ENCODE measurements around the gene AGPAT3.

Gene AGPAT3

DNA sequence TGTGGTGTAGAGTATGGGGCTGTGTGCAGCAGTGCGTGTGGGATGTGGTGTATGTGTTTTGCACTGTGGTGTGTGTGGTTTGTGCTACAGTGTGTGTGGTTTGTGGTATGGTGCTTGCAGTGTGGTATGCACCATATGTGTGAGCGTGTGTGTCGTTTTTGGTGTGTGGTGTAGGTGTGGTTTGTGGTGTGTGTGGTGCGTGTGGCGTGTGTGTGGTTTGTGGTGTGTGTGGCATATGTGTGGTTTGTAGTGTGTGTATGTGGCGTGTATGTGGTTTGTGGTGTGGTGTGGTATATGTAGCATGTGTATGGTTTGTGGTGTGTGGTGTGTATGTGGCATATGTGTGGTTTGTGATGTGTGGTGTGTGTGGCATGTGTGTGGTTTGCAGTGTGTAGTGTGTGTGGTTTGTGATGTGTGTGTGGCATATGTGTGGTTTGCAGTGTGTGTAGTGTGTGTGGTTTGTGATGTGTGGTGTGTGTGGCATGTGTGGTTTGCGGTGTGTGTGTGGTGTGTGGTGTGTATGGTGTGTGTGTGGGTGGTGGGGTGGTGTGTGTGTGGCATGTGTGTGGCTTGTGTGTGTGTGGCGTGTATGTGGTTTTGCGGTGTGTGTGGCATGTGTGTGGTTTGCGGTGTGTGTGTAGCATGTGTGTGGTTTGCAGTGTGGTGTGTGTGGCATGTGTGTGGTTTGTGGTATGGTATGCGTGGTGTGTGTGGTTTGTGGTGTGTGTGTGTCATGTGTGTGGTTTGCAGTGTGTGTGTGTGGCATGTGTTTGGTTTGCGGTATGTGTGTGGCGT is 93.5 kb downstream of the AGPAT3 start:
- DNase-seq = no peak

DNA sequence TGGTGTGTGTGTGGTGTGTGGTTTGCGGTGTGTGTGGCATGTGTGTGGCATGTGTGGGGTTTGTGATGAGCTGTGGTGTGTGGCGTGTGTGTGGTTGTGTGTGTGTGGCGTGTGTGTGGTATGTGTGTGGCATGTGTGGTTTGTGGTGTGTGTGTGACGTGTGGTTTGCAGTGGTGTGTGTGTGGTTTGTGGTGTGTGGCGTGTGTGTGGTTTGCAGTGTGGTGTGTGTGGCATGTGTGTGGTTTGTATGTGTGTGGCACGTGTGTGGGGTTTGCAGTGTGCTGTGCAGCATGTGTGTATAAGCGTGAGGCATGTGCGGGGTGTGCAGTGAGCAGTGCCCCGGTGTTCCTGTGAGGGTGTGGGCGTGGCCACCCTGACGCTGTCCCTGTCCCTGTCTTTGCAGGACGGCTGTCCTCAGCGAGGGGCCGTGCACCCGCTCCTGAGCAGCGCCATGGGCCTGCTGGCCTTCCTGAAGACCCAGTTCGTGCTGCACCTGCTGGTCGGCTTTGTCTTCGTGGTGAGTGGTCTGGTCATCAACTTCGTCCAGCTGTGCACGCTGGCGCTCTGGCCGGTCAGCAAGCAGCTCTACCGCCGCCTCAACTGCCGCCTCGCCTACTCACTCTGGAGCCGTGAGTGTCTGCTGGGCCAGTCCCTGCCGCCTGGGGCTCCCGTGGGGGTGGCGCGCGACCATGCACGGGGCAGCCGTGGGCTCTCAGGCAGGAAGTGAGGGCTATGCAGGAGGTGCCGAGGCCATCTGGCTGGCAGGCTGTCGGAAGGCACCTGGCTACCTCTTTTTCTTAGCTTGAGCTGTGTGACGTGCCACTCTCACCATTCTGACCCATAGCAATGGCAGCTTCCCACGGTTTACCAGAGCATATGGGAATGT is 94.5 kb downstream of the AGPAT3 start:
- peak; percentile 58 for DNase-seq

DNA sequence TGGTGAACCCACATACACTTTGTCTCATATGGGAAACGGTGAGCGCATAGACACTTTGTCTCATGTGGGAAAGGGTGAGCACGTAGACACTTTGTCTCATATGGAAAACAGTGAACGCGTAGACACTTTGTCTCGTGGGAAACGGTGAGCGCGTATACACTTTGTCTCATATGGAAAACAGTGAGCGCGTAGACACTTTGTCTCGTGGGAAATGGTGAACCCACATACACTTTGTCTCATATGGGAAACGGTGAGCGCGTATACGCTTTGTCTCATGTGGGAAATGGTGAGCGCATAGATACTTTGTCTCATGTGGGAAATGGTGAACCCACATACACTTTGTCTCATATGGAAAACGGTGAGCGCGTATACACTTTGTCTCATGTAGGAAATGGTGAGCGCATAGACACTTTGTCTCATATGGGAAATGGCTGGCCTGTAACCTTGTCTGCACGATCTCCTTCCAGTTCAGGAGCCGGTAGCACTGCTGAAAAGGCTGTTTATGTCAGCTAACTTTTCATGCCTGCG is 96.4 kb downstream of the AGPAT3 start:
- no peak for DNase-seq

DNA sequence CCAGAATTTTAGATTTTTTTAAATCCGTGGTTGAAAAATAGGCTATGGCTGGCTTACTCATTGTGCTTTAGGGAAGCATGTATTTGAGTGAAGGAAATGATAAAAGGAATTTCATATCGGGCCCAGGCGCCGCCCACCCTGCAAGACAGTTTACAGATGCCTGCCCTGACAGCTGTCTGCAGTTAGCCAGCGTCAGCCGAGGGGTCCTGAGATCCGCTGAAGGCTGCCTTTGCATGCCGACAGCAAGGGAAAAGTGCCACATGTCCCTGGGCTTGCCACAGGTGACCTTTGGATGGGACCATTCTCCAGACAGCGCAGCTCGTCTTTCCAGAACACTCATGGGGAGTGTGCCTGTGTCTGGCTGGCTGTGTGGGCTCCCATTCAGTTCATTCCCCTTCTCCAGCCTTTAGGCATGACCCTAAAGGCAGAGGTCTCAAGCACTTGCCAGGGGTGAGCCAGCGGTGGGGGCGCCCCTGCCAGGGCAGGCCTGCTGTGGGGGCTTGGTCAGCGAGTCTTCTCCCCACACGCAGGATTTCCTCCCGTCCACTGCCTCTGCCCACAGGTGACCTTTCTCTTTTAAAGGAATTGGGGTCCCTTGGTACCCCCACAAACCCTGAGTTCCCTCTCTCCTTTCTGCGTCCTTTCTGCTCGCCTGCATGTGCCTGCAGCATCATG is 101.0 kb downstream of the AGPAT3 start:
- no peak for DNase-seq

DNA sequence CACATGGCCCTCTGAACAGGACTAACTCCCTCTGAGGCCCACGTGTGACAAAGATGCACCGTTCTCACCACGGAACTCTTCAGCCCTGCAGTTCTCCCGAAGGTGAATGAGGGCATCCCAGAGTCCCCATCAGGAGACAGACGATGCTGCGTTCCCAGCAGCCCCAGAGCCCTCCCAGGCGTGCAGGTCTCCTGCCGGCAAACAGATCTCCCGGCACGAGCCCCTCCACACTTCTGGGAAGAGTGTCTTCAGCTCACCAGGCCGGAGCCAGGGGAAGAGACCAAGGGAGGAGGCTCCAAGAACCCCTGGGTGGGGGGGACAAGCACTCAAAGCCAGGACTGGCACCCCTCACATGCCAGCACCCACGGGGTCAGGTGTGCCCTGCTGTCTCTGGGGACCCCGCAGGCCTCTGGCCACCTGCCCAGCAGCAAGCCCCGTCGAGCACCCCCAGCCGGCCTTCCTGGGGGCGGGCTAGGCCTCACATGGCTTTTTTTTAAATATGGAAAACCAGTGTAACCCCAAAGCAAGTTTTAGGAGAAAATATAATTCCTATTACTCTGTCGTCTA is 102.0 kb downstream of the AGPAT3 start:
- DNase-seq = no peak

DNA sequence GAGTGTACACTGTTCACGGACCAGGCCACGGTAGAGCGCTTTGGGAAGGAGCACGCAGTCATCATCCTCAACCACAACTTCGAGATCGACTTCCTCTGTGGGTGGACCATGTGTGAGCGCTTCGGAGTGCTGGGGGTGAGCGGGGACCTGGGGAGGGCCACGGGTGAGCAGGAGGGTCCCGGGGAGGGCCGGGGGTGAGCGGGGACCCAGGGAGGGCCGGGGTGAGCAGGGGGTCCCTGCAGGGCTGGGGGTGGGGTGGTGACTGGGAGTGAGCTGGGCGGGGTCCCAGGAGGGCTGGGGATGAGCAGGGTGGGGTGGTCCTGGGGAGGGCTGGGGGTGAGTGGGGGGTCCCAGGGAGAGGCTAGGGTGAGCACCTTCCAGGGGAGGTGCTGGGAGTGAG is 103.0 kb downstream of the AGPAT3 start:
- DNase-seq = no peak

DNA sequence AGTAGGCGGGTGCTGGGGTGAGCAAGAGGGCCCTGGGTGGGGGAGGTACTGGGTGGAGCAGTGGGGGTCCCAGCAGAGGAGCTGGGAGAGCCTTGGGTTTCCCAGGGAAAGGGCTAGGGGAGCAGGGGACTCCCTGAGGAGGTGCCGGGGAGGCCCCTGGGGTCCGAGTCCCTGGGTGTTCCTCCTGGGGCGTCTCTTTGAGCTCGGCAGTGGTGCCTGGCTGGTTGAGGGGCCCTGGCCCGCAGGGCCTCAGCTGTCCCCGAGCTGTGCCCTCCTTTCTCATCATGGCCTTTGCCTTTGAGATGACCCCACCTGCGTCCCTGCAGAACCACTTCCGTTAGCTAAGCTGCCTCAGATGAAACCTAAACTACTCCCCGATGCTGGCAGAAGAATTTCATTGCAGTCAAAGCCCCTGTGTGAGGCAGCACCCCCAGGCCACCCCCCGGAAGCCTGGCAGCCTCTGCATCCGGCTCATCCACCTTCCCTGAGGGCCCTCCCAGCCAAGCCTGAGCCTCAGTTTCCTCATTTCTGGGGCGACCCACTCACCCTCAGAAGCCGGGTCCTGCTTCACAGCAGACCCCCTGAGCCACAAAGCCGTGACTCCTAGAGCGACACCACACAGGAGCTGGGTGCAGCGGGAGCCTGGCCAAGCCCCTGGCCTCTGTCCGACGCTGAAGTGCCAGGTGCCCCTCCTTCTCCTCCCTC is 103.5 kb downstream of the AGPAT3 start:
- no peak for DNase-seq

DNA sequence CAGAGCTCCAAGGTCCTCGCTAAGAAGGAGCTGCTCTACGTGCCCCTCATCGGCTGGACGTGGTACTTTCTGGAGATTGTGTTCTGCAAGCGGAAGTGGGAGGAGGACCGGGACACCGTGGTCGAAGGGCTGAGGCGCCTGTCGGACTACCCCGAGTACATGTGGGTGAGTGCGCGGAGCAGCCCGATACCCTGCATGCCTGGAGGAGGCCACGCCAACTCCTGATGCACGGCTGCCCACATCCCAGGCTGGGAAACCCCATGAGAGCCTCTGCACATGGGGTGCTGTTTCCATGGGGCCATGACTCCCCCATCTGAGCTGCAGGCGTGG is 104.1 kb downstream of the AGPAT3 start:
- DNase-seq = no peak

DNA sequence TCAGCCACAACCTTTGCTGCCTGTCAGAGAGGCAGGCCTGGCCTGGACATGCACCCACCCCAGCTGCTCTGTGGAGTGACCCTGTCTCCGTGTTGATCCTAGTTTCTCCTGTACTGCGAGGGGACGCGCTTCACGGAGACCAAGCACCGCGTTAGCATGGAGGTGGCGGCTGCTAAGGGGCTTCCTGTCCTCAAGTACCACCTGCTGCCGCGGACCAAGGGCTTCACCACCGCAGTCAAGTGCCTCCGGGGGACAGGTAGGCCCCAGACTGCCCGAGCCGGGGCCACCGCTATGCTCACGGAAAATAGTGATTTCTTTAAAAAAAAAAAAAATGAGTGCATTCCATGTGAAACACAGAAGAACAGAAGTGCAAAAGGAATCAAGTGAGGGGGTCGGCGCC is 105.5 kb downstream of the AGPAT3 start:
- DNase-seq = no peak

DNA sequence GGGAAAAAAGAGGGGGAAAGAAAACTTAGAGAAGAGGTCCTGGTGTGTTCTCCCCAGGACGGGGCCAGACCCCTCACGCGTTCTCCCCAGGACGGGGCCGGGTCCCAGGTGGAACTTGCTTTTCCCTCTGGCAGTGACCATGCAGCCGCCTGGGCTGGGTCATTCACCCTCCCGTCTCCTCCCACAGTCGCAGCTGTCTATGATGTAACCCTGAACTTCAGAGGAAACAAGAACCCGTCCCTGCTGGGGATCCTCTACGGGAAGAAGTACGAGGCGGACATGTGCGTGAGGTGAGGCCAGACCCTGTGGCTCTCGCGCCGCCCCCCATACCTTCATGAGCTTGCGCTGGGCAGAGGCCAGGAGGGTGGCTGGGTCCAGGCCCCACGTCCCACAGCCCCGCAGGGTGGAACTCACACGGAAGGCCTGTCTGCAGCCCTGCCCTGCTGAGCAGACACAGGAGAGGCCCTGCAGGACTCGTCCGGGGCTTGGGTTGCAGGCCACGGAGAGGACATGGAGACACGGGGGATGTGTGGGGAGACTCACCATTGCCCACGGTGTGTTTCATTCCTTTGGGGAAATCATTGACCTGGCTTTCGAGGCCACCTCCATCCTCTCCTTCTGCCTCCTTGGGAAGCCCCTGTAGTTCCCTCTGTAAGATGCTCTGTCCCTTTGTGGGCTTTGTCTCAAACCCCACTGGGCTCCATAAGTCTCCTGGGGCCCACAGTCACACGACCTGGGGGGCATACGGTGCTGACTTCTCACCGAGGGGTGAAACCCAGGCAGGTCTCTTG is 106.4 kb downstream of the AGPAT3 start:
- no peak for DNase-seq

DNA sequence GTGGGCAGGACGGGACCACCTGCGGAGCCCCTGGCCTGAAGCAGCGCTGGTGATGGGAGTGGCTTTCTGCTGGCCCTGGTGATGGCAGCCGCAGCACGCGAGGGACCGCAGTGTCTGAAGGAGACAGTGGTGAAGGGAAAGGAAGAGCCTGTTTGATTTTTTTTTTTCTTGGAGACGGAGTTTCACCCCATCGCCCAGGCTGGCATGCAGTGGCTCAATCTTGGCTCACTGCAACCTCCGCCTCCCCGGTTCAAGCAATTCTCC is 106.9 kb downstream of the AGPAT3 start:
- DNase-seq = no peak

DNA sequence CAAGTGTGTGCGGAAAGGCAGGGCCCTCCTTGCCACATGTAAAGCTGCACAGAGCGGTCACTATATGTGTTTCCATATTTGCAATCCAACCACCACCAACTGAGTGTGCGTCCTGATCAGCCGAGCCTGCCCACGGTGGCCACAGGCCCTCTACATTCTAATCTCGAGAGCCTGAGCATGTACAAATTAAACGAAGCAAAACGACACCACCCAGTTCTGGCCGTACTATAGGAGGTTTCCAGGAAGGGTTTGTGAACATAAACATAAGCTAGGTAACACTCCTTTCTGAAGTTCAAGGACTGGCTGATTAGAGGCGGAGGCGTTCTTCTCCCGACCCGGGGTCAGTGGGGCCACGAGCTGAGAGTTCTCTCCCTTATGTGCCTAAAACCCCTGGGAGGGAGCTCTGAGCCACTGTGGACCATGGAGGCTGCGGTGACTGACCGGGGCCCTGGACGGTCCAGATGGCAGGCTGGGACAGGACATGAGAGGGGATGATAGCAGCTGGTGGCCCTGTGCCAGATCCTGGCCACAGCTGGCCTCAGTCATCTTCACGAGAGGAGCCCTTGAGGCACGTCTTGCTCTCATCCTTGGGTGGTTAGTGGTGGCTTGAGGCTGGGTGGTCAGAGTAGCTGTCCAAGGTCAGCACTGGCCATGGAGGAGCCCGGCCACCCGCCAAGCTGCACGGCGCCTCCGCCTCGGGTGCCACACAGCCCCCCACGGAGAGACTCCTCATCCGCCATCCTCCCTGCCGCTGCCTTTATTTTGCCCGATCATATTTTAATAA is 108.0 kb downstream of the AGPAT3 start:
- no peak for DNase-seq

DNA sequence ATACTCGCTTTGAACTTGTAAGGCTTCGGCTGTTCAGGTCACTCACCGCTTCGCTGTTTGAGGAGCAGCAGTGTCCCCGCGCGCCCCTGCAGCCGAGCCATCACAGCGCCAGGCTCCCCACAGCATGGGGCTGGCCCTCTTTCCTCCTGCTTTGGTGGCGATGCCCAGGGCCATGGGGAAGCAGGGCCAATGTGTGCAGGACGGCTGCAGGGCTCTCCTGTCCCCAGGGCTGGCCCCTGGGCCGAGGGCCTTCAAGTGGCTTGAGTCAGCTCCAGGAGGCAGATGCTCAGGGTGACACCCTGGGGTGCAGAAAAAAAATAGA is 108.6 kb downstream of the AGPAT3 start:
- no peak for DNase-seq

DNA sequence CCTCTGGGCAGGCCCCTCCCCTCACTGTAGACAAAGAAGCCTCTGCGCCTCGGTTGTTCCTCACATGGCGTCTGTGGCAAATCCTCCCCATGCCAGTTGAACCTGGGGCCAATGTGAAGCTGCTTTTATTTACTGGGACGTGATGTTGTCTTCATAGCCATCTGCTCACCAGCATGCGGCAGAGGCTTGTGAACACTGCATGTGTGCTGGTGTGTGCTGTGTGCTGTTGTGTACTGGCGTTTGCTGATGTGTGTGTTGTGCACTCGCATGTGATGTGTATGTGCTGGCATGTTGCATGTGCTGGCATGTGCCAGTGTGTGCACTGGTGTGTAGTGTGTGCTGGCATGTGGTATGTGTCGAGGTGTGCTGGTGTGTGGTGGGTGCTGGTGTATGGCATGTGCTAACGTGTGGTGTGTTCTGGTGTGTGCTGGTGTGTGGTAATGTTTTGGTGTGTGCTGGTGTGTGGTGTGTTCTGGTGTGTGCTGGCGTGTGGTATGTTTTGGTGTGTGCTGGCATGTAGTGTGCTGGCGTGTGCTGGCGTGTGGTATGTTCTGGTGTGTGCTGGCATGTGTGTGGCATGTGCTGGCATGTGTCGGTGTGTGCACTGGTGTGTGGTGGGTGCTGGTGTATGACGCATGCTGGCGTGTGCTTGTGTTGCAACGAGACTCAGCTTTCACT is 109.9 kb downstream of the AGPAT3 start:
- no peak for DNase-seq

DNA sequence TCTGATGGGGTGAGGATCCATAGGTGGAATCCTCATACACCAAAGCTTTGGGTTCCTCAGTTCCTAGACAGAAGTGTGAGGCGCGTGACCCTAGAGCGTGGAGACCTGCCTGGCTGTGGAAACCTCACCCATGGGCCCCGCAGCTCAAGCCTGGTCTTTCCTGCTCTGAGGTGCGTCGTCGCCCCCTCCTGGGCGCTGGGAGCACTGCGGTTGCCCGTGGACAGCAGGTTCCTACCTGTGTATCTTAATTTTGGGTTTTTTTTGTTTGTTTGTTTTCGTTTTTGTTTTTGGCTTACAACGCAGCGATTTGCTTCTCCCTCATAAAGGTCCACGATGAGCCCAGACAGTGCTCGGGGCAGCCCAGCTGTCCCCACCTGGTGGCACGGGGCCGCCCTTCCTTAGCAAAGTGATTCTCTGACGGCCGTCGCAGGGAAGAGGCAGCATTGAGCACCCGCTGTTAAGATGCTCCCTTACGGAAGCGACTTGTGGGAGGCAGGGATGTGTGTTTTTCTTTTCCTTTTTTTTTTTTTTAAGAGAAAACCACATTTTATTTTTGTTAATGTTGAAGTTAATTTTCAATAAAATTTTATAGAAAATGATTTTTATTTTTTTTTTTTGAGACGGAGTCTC is 110.6 kb downstream of the AGPAT3 start:
- DNase-seq = no peak

DNA sequence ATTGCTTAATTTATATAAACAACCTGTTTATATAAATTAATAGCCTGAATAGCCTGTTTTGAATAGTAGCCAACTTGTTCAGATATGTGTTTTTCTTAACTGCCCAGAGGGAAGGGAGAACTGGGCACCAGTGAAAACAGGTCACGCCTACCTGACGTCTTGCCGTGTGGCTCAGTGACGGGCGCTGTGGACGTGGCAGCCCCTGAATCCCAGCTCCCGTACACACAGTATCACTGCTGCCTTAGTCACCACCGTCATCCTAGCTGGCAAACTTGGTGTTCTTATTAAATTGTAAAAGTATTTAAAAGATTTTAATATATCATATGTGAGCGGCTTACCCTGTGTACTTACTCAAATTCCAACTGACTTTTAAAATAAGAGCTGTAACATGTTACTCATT is 111.6 kb downstream of the AGPAT3 start:
- no peak for DNase-seq

DNA sequence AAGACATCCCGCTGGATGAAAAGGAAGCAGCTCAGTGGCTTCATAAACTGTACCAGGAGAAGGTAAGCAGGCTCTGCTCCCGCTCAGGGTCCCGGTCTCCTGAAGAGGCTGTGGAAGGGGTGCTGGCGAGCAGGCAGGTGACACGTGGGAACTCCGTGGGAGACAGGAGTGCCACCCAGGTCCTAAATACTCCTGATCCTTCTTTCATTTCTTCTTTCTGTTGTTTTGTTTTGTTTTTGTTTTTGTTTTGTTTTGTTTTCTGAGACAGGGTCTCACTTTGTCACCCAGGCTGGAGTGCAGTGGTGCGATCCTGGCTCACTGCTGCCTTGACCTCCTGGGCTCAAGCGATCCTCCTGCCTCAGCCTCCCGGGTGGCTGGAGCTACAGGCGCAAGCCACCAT is 113.0 kb downstream of the AGPAT3 start:
- DNase-seq = no peak

DNA sequence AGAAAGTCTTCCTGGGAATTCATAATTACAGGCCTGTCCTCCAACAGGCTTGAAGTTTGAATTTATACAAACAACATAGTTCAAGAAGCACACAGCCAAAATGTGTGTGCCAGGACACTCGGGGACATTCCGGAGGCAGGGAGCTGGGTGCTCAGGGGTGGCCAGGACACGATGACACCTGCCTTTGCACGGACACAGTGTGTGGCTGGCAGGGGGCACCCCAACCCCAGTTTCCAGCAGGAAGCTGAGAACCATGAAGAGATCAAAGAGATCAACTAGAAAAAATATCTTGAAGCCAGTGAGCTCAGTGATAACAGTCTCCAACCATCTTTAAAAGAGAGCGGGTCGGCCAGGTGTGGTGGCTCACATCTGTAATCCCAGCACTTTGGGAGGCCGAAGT is 114.6 kb downstream of the AGPAT3 start:
- DNase-seq = no peak

DNA sequence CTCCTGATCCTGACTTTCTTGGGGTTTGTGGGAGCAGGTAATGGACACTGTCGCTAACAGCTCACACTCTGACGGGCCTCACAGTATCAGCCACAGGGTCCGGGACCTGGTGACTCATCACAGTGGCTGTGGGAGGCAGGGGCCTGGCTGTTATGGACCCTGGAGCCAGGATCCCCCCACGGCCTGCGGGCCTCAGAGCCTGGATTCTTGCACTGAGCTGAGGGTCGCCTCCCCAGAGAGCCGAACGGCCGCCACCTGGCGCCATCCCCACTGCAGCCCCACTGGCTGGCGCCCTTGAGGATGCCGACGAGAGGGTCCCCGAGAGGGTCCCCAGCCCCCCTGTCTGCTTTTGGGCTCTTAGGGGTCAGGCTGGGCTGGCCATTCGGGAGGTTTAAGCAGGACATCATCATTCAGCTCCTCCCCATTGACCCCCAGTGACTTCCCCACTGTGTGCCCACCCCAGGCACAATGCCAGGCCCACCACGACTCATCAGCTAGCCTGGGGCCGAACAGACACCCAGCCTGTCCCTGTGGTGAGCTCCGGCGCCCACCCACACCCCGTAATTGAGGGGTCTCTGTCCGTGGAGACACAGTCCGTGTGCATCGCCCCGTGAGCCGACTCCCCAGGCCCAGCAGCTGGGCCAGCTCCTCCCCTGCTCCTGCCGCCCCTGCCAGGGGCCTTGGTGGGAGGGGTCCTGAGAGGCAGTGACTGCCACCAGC is 116.3 kb downstream of the AGPAT3 start:
- DNase-seq = no peak

DNA sequence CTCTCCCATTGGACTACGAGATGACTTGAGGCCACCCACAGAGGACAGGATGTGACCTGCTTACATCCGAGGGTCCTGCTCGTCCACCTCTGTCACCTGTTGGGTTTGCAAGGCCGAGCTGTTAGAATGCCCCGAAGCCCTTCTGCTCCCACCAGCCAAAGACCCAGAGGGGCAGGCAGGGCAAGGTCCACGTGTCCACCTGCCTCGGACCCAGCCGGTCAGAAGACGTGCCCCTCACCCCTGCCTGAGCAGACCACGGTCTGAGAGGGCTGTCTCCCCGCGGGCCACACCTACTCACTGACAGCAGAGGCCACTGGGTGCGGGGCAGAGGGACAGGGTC is 116.8 kb downstream of the AGPAT3 start:
- no peak for DNase-seq
